Adrenal gland (tissue), 5 donors: ENCODE results near the gene PRDM16.

Experiments used
- POLR2A ChIP-seq, 2 donors: fragments of 450-650 bp; IDR thresholded peaks; one replicate each; pipeline ENCODE4 v1.6.1; 2017; ENCODE audit warnings: antibody characterized with exemption in 2 of 2, mild to moderate bottlenecking in 2 of 2, moderate library complexity in 1 of 2
- TF ChIP-seq, protein P1 (sequence below), 6 experiments: fragments of 450-650 bp in 4 of 6; fragments of 200-600 bp in 2 of 6; sonication (generic) in 1 of 6; IDR thresholded peaks; 1 replicate in 5 of 6; 2 replicates in 1 of 6; pipeline versions ENCODE4 v1.5.1 to v1.8.0; 2016 to 2021; ENCODE audit warnings: antibody characterized with exemption in 6 of 6, mild to moderate bottlenecking in 2 of 6, moderate library complexity in 1 of 6
- donor health status: DM: no; HTN: no; CAD: no.

DNA sequence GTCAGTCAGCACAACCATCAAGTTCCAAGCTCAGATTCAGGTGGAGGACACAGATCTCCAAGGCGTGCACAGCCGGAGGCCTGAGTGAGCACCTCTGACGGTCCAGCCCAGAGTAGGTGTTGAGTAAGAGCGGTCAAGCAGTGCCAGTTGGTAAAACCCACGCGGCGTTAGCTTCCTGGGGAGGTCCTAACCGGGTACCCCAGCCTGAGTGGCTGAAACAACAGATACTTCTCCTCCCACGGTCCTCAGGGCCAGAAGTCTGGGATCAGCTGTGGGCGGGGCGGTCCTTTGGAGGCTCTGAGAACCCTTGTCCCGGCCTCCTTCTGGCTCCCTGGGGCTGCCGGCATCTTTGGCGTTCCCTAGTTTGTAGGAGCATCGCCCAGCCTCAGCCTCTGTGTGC is 94.4 kb downstream of the PRDM16 start:
- TF ChIP-seq, protein P1, sequence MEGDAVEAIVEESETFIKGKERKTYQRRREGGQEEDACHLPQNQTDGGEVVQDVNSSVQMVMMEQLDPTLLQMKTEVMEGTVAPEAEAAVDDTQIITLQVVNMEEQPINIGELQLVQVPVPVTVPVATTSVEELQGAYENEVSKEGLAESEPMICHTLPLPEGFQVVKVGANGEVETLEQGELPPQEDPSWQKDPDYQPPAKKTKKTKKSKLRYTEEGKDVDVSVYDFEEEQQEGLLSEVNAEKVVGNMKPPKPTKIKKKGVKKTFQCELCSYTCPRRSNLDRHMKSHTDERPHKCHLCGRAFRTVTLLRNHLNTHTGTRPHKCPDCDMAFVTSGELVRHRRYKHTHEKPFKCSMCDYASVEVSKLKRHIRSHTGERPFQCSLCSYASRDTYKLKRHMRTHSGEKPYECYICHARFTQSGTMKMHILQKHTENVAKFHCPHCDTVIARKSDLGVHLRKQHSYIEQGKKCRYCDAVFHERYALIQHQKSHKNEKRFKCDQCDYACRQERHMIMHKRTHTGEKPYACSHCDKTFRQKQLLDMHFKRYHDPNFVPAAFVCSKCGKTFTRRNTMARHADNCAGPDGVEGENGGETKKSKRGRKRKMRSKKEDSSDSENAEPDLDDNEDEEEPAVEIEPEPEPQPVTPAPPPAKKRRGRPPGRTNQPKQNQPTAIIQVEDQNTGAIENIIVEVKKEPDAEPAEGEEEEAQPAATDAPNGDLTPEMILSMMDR (IDR thresholded peaks at IDR 0.05): no peak
- no peak for TF ChIP-seq POLR2A (IDR thresholded peaks at IDR 0.05)
